Measurements from ENCODE around the gene PTCD1.
"Not testable (repeated sequence)": the region's sequence is repeated elsewhere in the genome, so short reads cannot be mapped to it uniquely, and the experiment has no call there.

PTCD1 gene

GRCh38 chr7:99452541-99452940, 13.9 kb upstream of the PTCD1 start:
- in situ Hi-C loops (cut with MboI; ENCODE audit: low pct_unique_long_range_greater_than_20kb, low sequenced_read_pairs): no loop called here

GRCh38 chr7:99451936-99452335, 13.3 kb upstream of the PTCD1 start:
- no peak for DNase-seq
- in situ Hi-C loops (cut with MboI; ENCODE audit: low pct_unique_long_range_greater_than_20kb, low sequenced_read_pairs): no loop called here

More at GRCh38 chr7:99452541-99452940, 13.9 kb upstream of the PTCD1 start:
- DNase-seq: no peak

- in situ Hi-C loops (cut with MboI; ENCODE audit: low pct_unique_long_range_greater_than_20kb, low sequenced_read_pairs): no loop called here
- no peak for DNase-seq
Measured at GRCh38 chr7:99449326-99449725, 10.7 kb upstream of the PTCD1 start.

GRCh38 chr7:99448855-99449254, 10.3 kb upstream of the PTCD1 start:
- no peak for DNase-seq
- in situ Hi-C loops (cut with MboI; ENCODE audit: low pct_unique_long_range_greater_than_20kb, low sequenced_read_pairs): no loop called here

GRCh38 chr7:99447943-99448342, 9.3 kb upstream of the PTCD1 start:
- no peak for DNase-seq
- in situ Hi-C loops (cut with MboI; ENCODE audit: low pct_unique_long_range_greater_than_20kb, low sequenced_read_pairs): no loop called here

GRCh38 chr7:99446096-99446495, 7.5 kb upstream of the PTCD1 start:
- DNase-seq: no peak

GRCh38 chr7:99440195-99440594, 1.6 kb upstream of the PTCD1 start:
- in situ Hi-C loops (cut with MboI; ENCODE audit: low pct_unique_long_range_greater_than_20kb, low sequenced_read_pairs): no loop called here

More at GRCh38 chr7:99446096-99446495, 7.5 kb upstream of the PTCD1 start:
- in situ Hi-C loops (cut with MboI; ENCODE audit: low pct_unique_long_range_greater_than_20kb, low sequenced_read_pairs): no loop called here

GRCh38 chr7:99437946-99438572, 539 bp downstream of the PTCD1 start:
- DNase-seq: no peak
- in situ Hi-C loops (cut with MboI; ENCODE audit: low pct_unique_long_range_greater_than_20kb, low sequenced_read_pairs): no loop called here

More at GRCh38 chr7:99440195-99440594, 1.6 kb upstream of the PTCD1 start:
- DNase-seq: no peak

- in situ Hi-C loops (cut with MboI; ENCODE audit: low pct_unique_long_range_greater_than_20kb, low sequenced_read_pairs): no loop called here
- no peak for DNase-seq
Measured at GRCh38 chr7:99433158-99433557, 5.4 kb downstream of the PTCD1 start.

GRCh38 chr7:99431756-99432540, 6.7 kb downstream of the PTCD1 start:
- DNase-seq; in situ Hi-C loops (cut with MboI; ENCODE audit: low pct_unique_long_range_greater_than_20kb, low sequenced_read_pairs): not testable (repeated sequence)

GRCh38 chr7:99429756-99430155, 8.8 kb downstream of the PTCD1 start:
- in situ Hi-C loops (cut with MboI; ENCODE audit: low pct_unique_long_range_greater_than_20kb, low sequenced_read_pairs): no loop called here
- DNase-seq: no peak

GRCh38 chr7:99428972-99429566, 9.5 kb downstream of the PTCD1 start:
- in situ Hi-C loops (cut with MboI; ENCODE audit: low pct_unique_long_range_greater_than_20kb, low sequenced_read_pairs): no loop called here
- no peak for DNase-seq

- in situ Hi-C loops (cut with MboI; ENCODE audit: low pct_unique_long_range_greater_than_20kb, low sequenced_read_pairs): no loop called here
- no peak for DNase-seq
Measured at GRCh38 chr7:99424932-99425730, 13.5 kb downstream of the PTCD1 start.

GRCh38 chr7:99422625-99423024, 16.0 kb downstream of the PTCD1 start:
- in situ Hi-C loops (cut with MboI; ENCODE audit: low pct_unique_long_range_greater_than_20kb, low sequenced_read_pairs): no loop called here
- DNase-seq: no peak

- no peak for DNase-seq
- in situ Hi-C loops (cut with MboI; ENCODE audit: low pct_unique_long_range_greater_than_20kb, low sequenced_read_pairs): no loop called here
Measured at GRCh38 chr7:99422186-99422585, 16.4 kb downstream of the PTCD1 start.

GRCh38 chr7:99420986-99421385, 17.6 kb downstream of the PTCD1 start:
- in situ Hi-C loops (cut with MboI; ENCODE audit: low pct_unique_long_range_greater_than_20kb, low sequenced_read_pairs): no loop called here

GRCh38 chr7:99420213-99420612, 18.4 kb downstream of the PTCD1 start:
- in situ Hi-C loops (cut with MboI; ENCODE audit: low pct_unique_long_range_greater_than_20kb, low sequenced_read_pairs): no loop called here
- no peak for DNase-seq

More at GRCh38 chr7:99420986-99421385, 17.6 kb downstream of the PTCD1 start:
- DNase-seq: no peak

GRCh38 chr7:99419323-99420021, 19.1 kb downstream of the PTCD1 start:
- in situ Hi-C loops (cut with MboI; ENCODE audit: low pct_unique_long_range_greater_than_20kb, low sequenced_read_pairs): no loop called here
- DNase-seq: no peak

- in situ Hi-C loops (cut with MboI; ENCODE audit: low pct_unique_long_range_greater_than_20kb, low sequenced_read_pairs): no loop called here
- no peak for DNase-seq
Measured at GRCh38 chr7:99418260-99418659, 20.3 kb downstream of the PTCD1 start.
